GM12878 (cell line): ENCODE results near the gene F13A1. TPM values are rescaled to one million over a fixed set of nuclear protein-coding genes. Genes with fewer than 3 reads are reported as not detected.

Source experiments
- BCLAF1 ChIP-seq: fragments of 450-650 bp; IDR thresholded peaks from 2 replicates; pipeline ENCODE4 v1.6.1; 2017; ENCODE audit warnings: antibody characterized with exemption, mild to moderate bottlenecking, moderate library complexity
- CHD2 ChIP-seq: IDR thresholded peaks from 2 replicates; pipeline ENCODE4 v1.6.1; 2011; ENCODE audit warnings: low read depth, low read length, improper control_type of control experiment, borderline replicate concordance
- CHD4 ChIP-seq: fragments of 200-600 bp; sonication (generic); IDR thresholded peaks from 2 replicates; pipeline ENCODE4 v1.6.1; 2016; ENCODE audit warnings: mild to moderate bottlenecking
- IKZF2 ChIP-seq, 2 experiments: fragments of 450-650 bp; IDR thresholded peaks; 2 replicates each; pipeline ENCODE4 v1.6.1; 2017; ENCODE audit warnings: mild to moderate bottlenecking in 2 of 2, moderate library complexity in 2 of 2
- MTA3 ChIP-seq: IDR thresholded peaks from 2 replicates; pipeline ENCODE4 v1.6.1; 2012; ENCODE audit warnings: low read length, inconsistent platforms, borderline replicate concordance
- PKNOX1 ChIP-seq: fragments of 450-650 bp; IDR thresholded peaks from 2 replicates; pipeline ENCODE4 v1.6.1; 2016; ENCODE audit warnings: mild to moderate bottlenecking
- ZBED1 ChIP-seq: IDR thresholded peaks from 2 replicates; pipeline ENCODE4 v1.6.1; 2016; ENCODE audit warnings: borderline replicate concordance
- ZBTB33 ChIP-seq: fragments of 450-650 bp; IDR thresholded peaks from 2 replicates; pipeline ENCODE4 v1.6.1; 2017; ENCODE audit warnings: mild to moderate bottlenecking
- ZSCAN29 ChIP-seq: fragments of 450-650 bp; IDR thresholded peaks from 2 replicates; pipeline ENCODE4 v1.6.1; 2017; ENCODE audit warnings: mild to moderate bottlenecking, moderate library complexity
- polyA plus RNA-seq, 11 experiments: library from polyadenylated mRNA; depleted of rRNA in 4 of 11; unstranded in 6 of 11; stranded (reverse) in 5 of 11; fragments of >200 nt; fragmentation: Nextera tagmentation in 4 of 11; fragmentation: Illumina TruSeq in 1 of 11; extraction: Ambion mirVana in 4 of 11; extraction: Trizol in 1 of 11; gene quantifications; 1 replicate in 1 of 11; 2 replicates in 10 of 11; pipeline versions ENCODE4 v1.2.1 to v1.2.3, GENCODE V29; 2011 to 2016; ENCODE audit warnings: inconsistent platforms in 2 of 11, missing spikeins in 2 of 11, low read depth in 1 of 11
- total RNA-seq, 4 experiments: library from RNA; depleted of rRNA in 3 of 4; stranded (reverse); fragments of >200 nt in 3 of 4; fragmentation: Illumina TruSeq in 1 of 4; extraction: Trizol in 1 of 4; gene quantifications; 2 replicates each; pipeline versions ENCODE4 v1.2.1 to v1.2.3, GENCODE V29; 2013 to 2021

F13A1 gene
- total and polyA plus RNA-seq, 10 of the 15 experiments (the other 5 are each of a cell fraction or from before 2014, with no cell fraction given): 0.48 to 1.8 (median 1.0) TPM

- TF ChIP-seq BCLAF1 (no peak), MTA3 (no peak), ZBTB33 (no peak), CHD4 (no peak), PKNOX1 (no peak), IKZF2 (IDR thresholded peaks at IDR 0.05) (no peak), ZBED1 (no peak), ZSCAN29 (no peak), CHD2 (no peak)
Observed at GRCh38 chr6:6248651-6249050, 71.8 kb downstream of the F13A1 start (continued).
